T-cell (primary cell): ENCODE results near the gene SEMA3C. TPM values are rescaled to one million over a fixed set of nuclear protein-coding genes. Genes with fewer than 3 reads are reported as not detected.

ENCODE experiments used
- ATAC-seq, 4 experiments: fragments of 200-7000 bp in 3 of 4; fragments of 150-1000 bp in 1 of 4; cut with Tn5 transposase; replicated peaks in 1 of 4; 1 replicate in 3 of 4; 2 replicates in 1 of 4; pipeline ENCODE4 v1.10.0; 2021; ENCODE audit warnings: moderate library complexity in 3 of 4, mild to moderate bottlenecking in 2 of 4, moderate number of reproducible peaks in 1 of 4
- CTCF ChIA-PET, 2 donors: fragments of 300-600 bp; sonication (Branson Sonifier 250); formaldehyde crosslinking; loops; one replicate each; lab custom pipeline; 2022; ENCODE audit warnings: antibody characterized with exemption in 2 of 2; lab: Charles Lee
- POLR2A ChIA-PET, 2 donors: fragments of 300-600 bp; sonication (Branson Sonifier 250); formaldehyde crosslinking; loops; one replicate each; lab custom pipeline; 2022; ENCODE audit warnings: antibody characterized with exemption in 2 of 2; lab: Charles Lee
- DNase-seq, 35 experiments: peaks; one replicate each; pipeline versions ENCODE4 v3.0.0 to v3.0.0-alpha.2; 2013 to 2023
- H3K27ac ChIP-seq: one replicate; pipeline ENCODE4 v1.5.1; 2013; ENCODE audit warnings: low read length
- H3K27me3 ChIP-seq, 2 experiments: replicated peaks in 1 of 2; 1 replicate in 1 of 2; 2 replicates in 1 of 2; pipeline versions ENCODE4 v1.6.1 to v1.7.0; 2013; ENCODE audit warnings: low read length in 1 of 2, mixed read lengths in 1 of 2; ENCODE audit not compliant: control insufficient read depth in 2 of 2, insufficient read depth in 2 of 2; ENCODE audit errors: extremely low read depth in 1 of 2
- H3K36me3 ChIP-seq, 2 donors: 1 replicate in 1 of 2; 2 replicates in 1 of 2; pipeline versions ENCODE4 v1.6.1 to v1.7.0; 2013; ENCODE audit warnings: low read length in 1 of 2; ENCODE audit not compliant: control insufficient read depth in 2 of 2, insufficient read depth in 1 of 2; ENCODE audit errors: extremely low read depth in 1 of 2
- H3K4me1 ChIP-seq, 2 experiments: 1 replicate in 1 of 2; 2 replicates in 1 of 2; pipeline versions ENCODE4 v1.6.1 to v1.7.0; 2013; ENCODE audit warnings: low read length in 2 of 2, mixed read lengths in 1 of 2; ENCODE audit not compliant: insufficient read depth in 2 of 2, control insufficient read depth in 1 of 2; ENCODE audit errors: extremely low read depth in 1 of 2
- H3K4me3 ChIP-seq, 2 donors: 1 replicate in 1 of 2; 2 replicates in 1 of 2; pipeline versions ENCODE4 v1.5.1 to v1.7.0; 2013; ENCODE audit warnings: mild to moderate bottlenecking in 2 of 2, low read length in 1 of 2, moderate library complexity in 1 of 2; ENCODE audit not compliant: control insufficient read depth in 1 of 2; ENCODE audit errors: extremely low read depth in 1 of 2
- H3K9me3 ChIP-seq: 2 replicates; pipeline ENCODE4 v1.7.0; 2013
- H3K27ac Mint-ChIP-seq, 2 donors: one replicate each; pipeline ENCODE4 v1.8.0; 2020 to 2021; ENCODE audit warnings: mild to moderate bottlenecking in 2 of 2, mixed read lengths in 2 of 2
- H3K27me3 Mint-ChIP-seq, 2 donors: one replicate each; pipeline ENCODE4 v1.8.0; 2021 to 2022; ENCODE audit warnings: mixed read lengths in 2 of 2
- H3K36me3 Mint-ChIP-seq: one replicate; pipeline ENCODE4 v1.8.0; 2021; ENCODE audit warnings: mixed read lengths
- H3K4me1 Mint-ChIP-seq, 3 donors: one replicate each; pipeline ENCODE4 v1.8.0; 2020 to 2022; ENCODE audit warnings: mixed read lengths in 3 of 3, mild to moderate bottlenecking in 1 of 3
- H3K4me3 Mint-ChIP-seq, 3 donors: one replicate each; pipeline ENCODE4 v1.8.0; 2020 to 2022; ENCODE audit warnings: mild to moderate bottlenecking in 3 of 3, mixed read lengths in 3 of 3, moderate library complexity in 3 of 3
- H3K9me3 Mint-ChIP-seq, 3 donors: one replicate each; pipeline ENCODE4 v1.8.0; 2020 to 2022; ENCODE audit warnings: mixed read lengths in 3 of 3
- WGBS: methylation state at CpG from one replicate; pipeline ENCODE4 v1.1.5; 2013; ENCODE audit warnings: missing lambda C conversion rate; ENCODE audit not compliant: insufficient coverage; 5-methylcytosine and 5-hydroxymethylcytosine counted together
- total RNA-seq, 35 experiments: library from RNA in 6 of 35; stranded (reverse) in 6 of 35; fragments of 120-200 nt in 1 of 35; gene quantifications; one replicate each; pipeline versions ENCODE4 v1.2.1 to v1.2.4 and lab custom pipeline; 2013 to 2026

The SEMA3C gene
- total RNA-seq, 5 donors from 2014 or later (not counting 1 experiment from before 2014, with no cell fraction given) = 0.10 to 1.2 (median 0.23) TPM

DNA sequence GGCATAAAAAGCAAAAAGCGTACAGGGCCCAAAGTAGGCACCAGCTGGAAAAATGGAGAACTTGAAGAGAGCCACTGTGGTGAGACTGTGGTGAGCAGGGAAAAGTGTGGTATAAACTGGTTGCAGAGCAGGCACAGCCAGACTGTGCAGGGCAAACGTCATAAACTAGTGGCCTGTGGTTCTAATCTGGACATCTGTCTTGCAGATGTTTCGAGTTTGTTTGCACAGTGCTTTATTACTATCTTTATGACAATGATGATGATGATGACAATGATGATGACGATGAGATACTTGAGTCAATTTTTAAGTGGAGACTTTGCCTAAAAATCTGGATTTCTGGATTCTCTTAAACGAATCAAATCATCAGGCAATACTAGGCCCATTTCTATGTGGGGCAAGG lies 45.7 kb downstream of the SEMA3C start:
- H3K4me3 ChIP-seq = no peak overlapping the region
- POLR2A ChIA-PET = no interaction called here
- no peak overlapping the region for H3K4me3 Mint-ChIP-seq
- CTCF ChIA-PET = no interaction called here
- H3K36me3 ChIP-seq = no peaks in the 10 kb centered on the region
- 44% methylated on average over 2 of the region's 5 CpGs for WGBS
- H3K27ac Mint-ChIP-seq = no peak overlapping the region
- H3K36me3 Mint-ChIP-seq = no peaks in the 10 kb centered on the region
- H3K27me3 ChIP-seq = no peaks in the 10 kb centered on the region
- peaks cover 0 to 15% (median 2%) of the 10 kb centered on the region in 3 donors for H3K9me3 Mint-ChIP-seq
- H3K27me3 Mint-ChIP-seq = no peaks in the 10 kb centered on the region
- H3K4me1 ChIP-seq = no peaks in the 10 kb centered on the region
- ATAC-seq (no peak), DNase-seq (peak in 1 of 35 experiments; percentile 7)
- no peak overlapping the region for H3K27ac ChIP-seq
- no peaks in the 10 kb centered on the region for H3K9me3 ChIP-seq
- no peaks in the 10 kb centered on the region for H3K4me1 Mint-ChIP-seq

DNA sequence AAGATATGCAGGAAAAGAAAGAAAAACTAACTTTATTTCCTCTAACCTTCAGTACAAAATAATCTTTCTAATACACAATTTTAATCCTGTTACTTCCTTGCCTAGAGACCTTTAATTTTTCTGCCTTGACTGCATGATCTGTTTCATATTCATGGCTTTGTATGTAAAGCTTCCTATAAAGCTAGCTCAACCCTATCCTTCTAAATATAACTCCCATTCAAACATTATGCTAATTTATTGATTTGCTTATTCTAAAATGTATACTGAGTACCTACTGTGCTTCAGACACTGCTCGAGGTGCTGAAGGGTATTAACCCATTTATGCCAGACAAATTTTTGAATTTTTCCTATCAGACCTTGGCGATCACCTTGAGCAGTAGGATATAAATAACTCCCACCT lies 47.6 kb downstream of the SEMA3C start:
- no peak for DNase-seq
- peaks cover 0 to 16% (median 2%) of the 10 kb centered on the region in 3 donors for H3K9me3 Mint-ChIP-seq
- no peaks in the 10 kb centered on the region for H3K27me3 ChIP-seq
- no peak overlapping the region for H3K27ac ChIP-seq
- no peaks in the 10 kb centered on the region for H3K9me3 ChIP-seq
- no peak overlapping the region for H3K4me3 Mint-ChIP-seq
- no peaks in the 10 kb centered on the region for H3K36me3 Mint-ChIP-seq
- no peaks in the 10 kb centered on the region for H3K4me1 Mint-ChIP-seq
- ChIA-PET POLR2A (no interaction called here), CTCF (no interaction called here)
- WGBS = no CpG with 5 or more reads among the region's 2 CpGs
- H3K4me1 ChIP-seq = no peaks in the 10 kb centered on the region
- H3K4me3 ChIP-seq = no peak overlapping the region
- no peak for ATAC-seq
- no peaks in the 10 kb centered on the region for H3K27me3 Mint-ChIP-seq
- H3K27ac Mint-ChIP-seq = no peak overlapping the region
- no peaks in the 10 kb centered on the region for H3K36me3 ChIP-seq

DNA sequence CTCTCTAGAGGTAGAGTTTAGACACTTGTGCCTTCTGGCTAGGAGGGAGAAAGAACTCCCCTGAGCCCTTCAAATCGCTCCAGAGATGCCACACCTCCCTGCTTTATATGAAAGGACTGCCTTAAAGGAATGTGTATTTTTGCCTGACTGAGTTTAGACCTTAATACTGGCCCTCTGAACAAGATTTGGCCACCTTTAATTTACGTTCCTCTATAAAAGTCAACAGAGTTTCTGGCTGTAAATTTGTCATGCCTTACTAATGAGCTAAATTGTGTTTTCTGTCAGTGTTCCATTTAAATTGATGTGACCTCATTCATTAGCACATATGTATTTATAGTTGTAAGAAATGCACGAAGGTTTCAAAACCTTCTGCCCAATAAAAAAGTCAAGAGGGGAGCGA lies 48.0 kb downstream of the SEMA3C start:
- Mint-ChIP-seq H3K27ac (no peak overlapping the region), H3K4me3 (no peak overlapping the region), H3K4me1 (no peaks in the 10 kb centered on the region), H3K9me3 (peaks cover 0 to 16% (median 2%) of the 10 kb centered on the region in 3 donors), H3K27me3 (no peaks in the 10 kb centered on the region), H3K36me3 (no peaks in the 10 kb centered on the region)
- POLR2A ChIA-PET = no interaction called here
- DNase-seq (no peak), ATAC-seq (no peak)
- no peaks in the 10 kb centered on the region for H3K9me3 ChIP-seq
- no CpG with 5 or more reads among the region's 4 CpGs for WGBS
- CTCF ChIA-PET = no interaction called here
- H3K36me3 ChIP-seq = no peaks in the 10 kb centered on the region
- no peaks in the 10 kb centered on the region for H3K27me3 ChIP-seq
- no peaks in the 10 kb centered on the region for H3K4me1 ChIP-seq
- H3K27ac ChIP-seq = no peak overlapping the region
- no peak overlapping the region for H3K4me3 ChIP-seq

DNA sequence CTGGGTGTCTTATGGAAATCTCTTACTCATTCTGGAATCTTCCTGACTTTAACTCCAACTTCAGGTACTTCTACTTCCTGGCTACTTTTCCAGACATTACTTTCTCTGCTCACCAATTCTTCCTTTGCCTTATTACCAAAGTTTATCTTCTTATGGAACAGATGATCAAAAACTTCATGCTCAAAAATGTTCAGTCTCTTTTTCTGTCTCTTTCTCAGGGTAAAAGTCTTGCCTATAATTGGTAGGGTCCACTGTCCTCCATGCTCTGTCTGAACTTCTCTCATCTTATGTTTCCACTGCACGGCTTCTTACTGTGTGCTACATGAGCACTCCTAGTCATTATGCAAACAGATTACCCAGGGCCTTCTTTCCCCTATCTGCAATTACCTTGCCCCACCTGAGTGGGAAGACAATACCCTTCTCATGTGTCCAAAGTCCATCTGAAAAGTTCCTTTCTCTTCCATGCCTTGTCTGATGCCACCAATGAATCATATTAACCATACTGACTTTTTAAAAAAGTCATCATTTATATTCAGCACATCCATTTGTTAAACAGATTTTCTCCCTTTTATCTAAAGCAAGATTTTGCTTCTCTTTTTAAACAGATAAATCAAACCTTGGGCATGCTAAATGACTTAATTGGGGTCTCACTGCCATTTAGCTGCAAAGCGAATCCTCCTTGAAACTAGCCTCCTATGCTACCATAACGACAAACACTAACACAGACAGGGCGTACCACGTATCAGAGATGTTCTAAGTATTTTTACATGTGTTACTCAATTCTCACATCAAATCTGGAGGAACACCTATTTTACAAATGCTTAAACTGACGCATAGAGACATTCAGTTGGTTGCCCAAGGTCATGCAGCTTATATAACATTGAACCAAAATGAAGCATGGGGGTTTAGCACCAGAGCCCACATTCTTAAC lies 48.8 kb downstream of the SEMA3C start:
- H3K4me1 ChIP-seq = no peaks in the 10 kb centered on the region
- no peak for ATAC-seq
- no peak overlapping the region for H3K27ac Mint-ChIP-seq

DNA sequence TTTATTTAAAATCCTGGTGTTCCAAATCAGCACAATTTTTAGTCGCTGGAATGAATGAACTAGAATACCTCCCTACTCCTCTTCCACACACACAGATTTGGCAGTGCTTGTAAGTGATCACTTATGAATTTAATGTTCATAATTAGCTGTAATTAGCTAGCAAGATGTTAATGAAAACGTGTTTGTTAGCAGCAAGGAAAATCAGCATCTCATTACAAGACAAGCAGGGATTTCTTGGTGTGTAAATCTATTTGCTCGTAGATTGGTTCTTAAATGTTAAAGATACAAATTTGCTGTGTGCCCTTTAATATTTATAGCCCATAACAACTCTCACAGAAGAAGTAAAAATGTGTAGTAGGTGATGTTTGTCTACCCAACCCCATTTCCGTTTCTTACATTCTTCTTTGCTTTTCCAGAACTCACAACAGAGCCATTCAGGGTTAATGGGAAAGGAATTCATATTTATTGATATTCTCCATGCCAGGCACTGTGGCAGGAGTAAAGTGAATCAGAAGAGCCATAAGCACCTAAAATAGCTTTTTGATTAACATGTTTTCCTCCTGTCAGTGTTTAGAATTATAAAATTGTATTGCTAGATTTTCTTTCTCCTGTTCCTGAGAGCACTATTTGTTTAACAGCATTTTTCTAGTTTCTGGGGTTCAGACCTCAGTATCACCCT lies 49.6 kb downstream of the SEMA3C start:
- Mint-ChIP-seq H3K27ac (no peak overlapping the region), H3K4me1 (no peaks in the 10 kb centered on the region), H3K4me3 (no peak overlapping the region), H3K36me3 (no peaks in the 10 kb centered on the region), H3K27me3 (no peaks in the 10 kb centered on the region), H3K9me3 (peaks cover 0 to 17% (median 2%) of the 10 kb centered on the region in 3 donors)
- ChIA-PET CTCF (no interaction called here), POLR2A (no interaction called here)
- Histone ChIP-seq H3K4me1 (no peaks in the 10 kb centered on the region), H3K36me3 (no peaks in the 10 kb centered on the region), H3K27ac (no peak overlapping the region), H3K27me3 (no peaks in the 10 kb centered on the region), H3K4me3 (no peak overlapping the region), H3K9me3 (no peaks in the 10 kb centered on the region)
- WGBS = no CpG with 5 or more reads among the region's 4 CpGs
- no peak for ATAC-seq
- DNase-seq = no peak

More for the DNA sequence above, 48.8 kb downstream of the SEMA3C start:
- ChIA-PET CTCF (no interaction called here), POLR2A (no interaction called here)
- WGBS = 79% methylated on average over 2 of the region's 6 CpGs
- H3K36me3 ChIP-seq = no peaks in the 10 kb centered on the region
- H3K27me3 ChIP-seq = no peaks in the 10 kb centered on the region
- no peaks in the 10 kb centered on the region for H3K9me3 ChIP-seq
- H3K27me3 Mint-ChIP-seq = no peaks in the 10 kb centered on the region
- DNase-seq = no peak
- no peak overlapping the region for H3K27ac ChIP-seq
- no peaks in the 10 kb centered on the region for H3K36me3 Mint-ChIP-seq
- no peak overlapping the region for H3K4me3 Mint-ChIP-seq
- H3K9me3 Mint-ChIP-seq = peaks cover 0 to 12% (median 2%) of the 10 kb centered on the region in 3 donors
- H3K4me1 Mint-ChIP-seq = no peaks in the 10 kb centered on the region
- H3K4me3 ChIP-seq = no peak overlapping the region

DNA sequence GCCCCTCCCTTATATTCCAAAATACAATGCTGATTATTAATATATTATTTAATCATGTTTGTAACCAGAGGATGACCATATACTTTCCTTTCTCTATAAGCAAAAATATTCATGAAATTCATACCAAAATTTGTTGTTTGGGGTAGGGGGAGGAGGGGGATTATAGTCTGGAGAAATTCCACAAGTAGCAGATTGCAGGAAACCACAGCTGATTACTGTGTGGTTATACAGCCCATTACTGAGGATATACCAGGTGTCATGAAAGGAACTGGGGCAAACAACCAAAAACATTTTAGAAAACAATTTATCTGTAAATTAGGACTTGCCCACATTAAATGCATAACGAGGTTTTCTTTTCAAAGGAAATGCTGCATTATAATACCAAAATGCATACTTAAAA lies 50.3 kb downstream of the SEMA3C start:
- Mint-ChIP-seq H3K4me3 (no peak overlapping the region), H3K9me3 (peaks cover 0 to 15% (median 2%) of the 10 kb centered on the region in 3 donors), H3K27me3 (no peaks in the 10 kb centered on the region), H3K27ac (no peak overlapping the region), H3K4me1 (no peaks in the 10 kb centered on the region), H3K36me3 (no peaks in the 10 kb centered on the region)
- WGBS = no CpG with 5 or more reads among the region's 1 CpG
- H3K27me3 ChIP-seq = no peaks in the 10 kb centered on the region
- H3K27ac ChIP-seq = no peak overlapping the region
- no peaks in the 10 kb centered on the region for H3K4me1 ChIP-seq
- H3K9me3 ChIP-seq = no peaks in the 10 kb centered on the region
- CTCF ChIA-PET = no interaction called here
- no peak overlapping the region for H3K4me3 ChIP-seq
- POLR2A ChIA-PET = no interaction called here
- ATAC-seq (no peak), DNase-seq (no peak)
- no peaks in the 10 kb centered on the region for H3K36me3 ChIP-seq
